ENCODE measurements around the gene ARGFX.

Gene ARGFX

GRCh38 chr3:121552379-121552778 is 15.4 kb upstream of the ARGFX start:
- no peak for TF ChIP-seq POLR2AphosphoS5 (IDR thresholded peaks at IDR 0.05; ENCODE audit: low read depth, low read length)
- no peak for TF ChIP-seq REST (IDR thresholded peaks at IDR 0.05; ENCODE audit: insufficient read depth in 1 of 2, low read depth in 2 of 2, low read length in 2 of 2)
- no peak for TF ChIP-seq FOXP2 (optimal IDR thresholded peaks at IDR 0.05; ENCODE audit: borderline replicate concordance, extremely low read depth, extremely low read length, insufficient read depth)
- no peak for TF ChIP-seq SIN3A (IDR thresholded peaks at IDR 0.05; ENCODE audit: borderline replicate concordance, insufficient read depth, low read length)
- no peak for TF ChIP-seq TAF1 (IDR thresholded peaks at IDR 0.05; ENCODE audit: borderline replicate concordance, insufficient read depth, low read length)

- TF ChIP-seq SIN3A (IDR thresholded peaks at IDR 0.05; ENCODE audit: borderline replicate concordance, insufficient read depth, low read length): no peak
- TF ChIP-seq FOXP2 (optimal IDR thresholded peaks at IDR 0.05; ENCODE audit: borderline replicate concordance, extremely low read depth, extremely low read length, insufficient read depth): no peak
- no peak for TF ChIP-seq TAF1 (IDR thresholded peaks at IDR 0.05; ENCODE audit: borderline replicate concordance, insufficient read depth, low read length)
- TF ChIP-seq REST (IDR thresholded peaks at IDR 0.05; ENCODE audit: insufficient read depth in 1 of 2, low read depth in 2 of 2, low read length in 2 of 2): no peak
- TF ChIP-seq POLR2AphosphoS5 (IDR thresholded peaks at IDR 0.05; ENCODE audit: low read depth, low read length): no peak
Measured at GRCh38 chr3:121552797-121553196, 15.0 kb upstream of the ARGFX start.

- TF ChIP-seq REST (IDR thresholded peaks at IDR 0.05; ENCODE audit: insufficient read depth in 1 of 2, low read depth in 2 of 2, low read length in 2 of 2) (no peak), FOXP2 (optimal IDR thresholded peaks at IDR 0.05; ENCODE audit: borderline replicate concordance, extremely low read depth, extremely low read length, insufficient read depth) (no peak), POLR2AphosphoS5 (IDR thresholded peaks at IDR 0.05; ENCODE audit: low read depth, low read length) (no peak), SIN3A (IDR thresholded peaks at IDR 0.05; ENCODE audit: borderline replicate concordance, insufficient read depth, low read length) (no peak), TAF1 (IDR thresholded peaks at IDR 0.05; ENCODE audit: borderline replicate concordance, insufficient read depth, low read length) (no peak)
Measured at GRCh38 chr3:121557426-121557934, 10.3 kb upstream of the ARGFX start.

GRCh38 chr3:121562148-121562547 is 5.6 kb upstream of the ARGFX start:
- TF ChIP-seq SIN3A (IDR thresholded peaks at IDR 0.05; ENCODE audit: borderline replicate concordance, insufficient read depth, low read length): no peak
- no peak for TF ChIP-seq TAF1 (IDR thresholded peaks at IDR 0.05; ENCODE audit: borderline replicate concordance, insufficient read depth, low read length)
- TF ChIP-seq FOXP2 (optimal IDR thresholded peaks at IDR 0.05; ENCODE audit: borderline replicate concordance, extremely low read depth, extremely low read length, insufficient read depth): no peak
- TF ChIP-seq REST (IDR thresholded peaks at IDR 0.05; ENCODE audit: insufficient read depth in 1 of 2, low read depth in 2 of 2, low read length in 2 of 2): no peak
- no peak for TF ChIP-seq POLR2AphosphoS5 (IDR thresholded peaks at IDR 0.05; ENCODE audit: low read depth, low read length)

- no peak for TF ChIP-seq TAF1 (IDR thresholded peaks at IDR 0.05; ENCODE audit: borderline replicate concordance, insufficient read depth, low read length)
- no peak for TF ChIP-seq REST (IDR thresholded peaks at IDR 0.05; ENCODE audit: insufficient read depth in 1 of 2, low read depth in 2 of 2, low read length in 2 of 2)
- no peak for TF ChIP-seq SIN3A (IDR thresholded peaks at IDR 0.05; ENCODE audit: borderline replicate concordance, insufficient read depth, low read length)
- TF ChIP-seq POLR2AphosphoS5 (IDR thresholded peaks at IDR 0.05; ENCODE audit: low read depth, low read length): no peak
- no peak for TF ChIP-seq FOXP2 (optimal IDR thresholded peaks at IDR 0.05; ENCODE audit: borderline replicate concordance, extremely low read depth, extremely low read length, insufficient read depth)
Measured at GRCh38 chr3:121566773-121567172, 976 bp upstream of the ARGFX start.

All from PFSK-1 (cell line).